GM18498 (cell line): ENCODE measurements around the gene FLT1.

Experiments used
- ATAC-seq: cut with Tn5 transposase; IDR thresholded peaks from one replicate; pipeline ENCODE4 v1.9.1; 2021; ENCODE audit warnings: mild to moderate bottlenecking, moderate library complexity; ENCODE audit not compliant: unreplicated experiment

FLT1 gene

DNA sequence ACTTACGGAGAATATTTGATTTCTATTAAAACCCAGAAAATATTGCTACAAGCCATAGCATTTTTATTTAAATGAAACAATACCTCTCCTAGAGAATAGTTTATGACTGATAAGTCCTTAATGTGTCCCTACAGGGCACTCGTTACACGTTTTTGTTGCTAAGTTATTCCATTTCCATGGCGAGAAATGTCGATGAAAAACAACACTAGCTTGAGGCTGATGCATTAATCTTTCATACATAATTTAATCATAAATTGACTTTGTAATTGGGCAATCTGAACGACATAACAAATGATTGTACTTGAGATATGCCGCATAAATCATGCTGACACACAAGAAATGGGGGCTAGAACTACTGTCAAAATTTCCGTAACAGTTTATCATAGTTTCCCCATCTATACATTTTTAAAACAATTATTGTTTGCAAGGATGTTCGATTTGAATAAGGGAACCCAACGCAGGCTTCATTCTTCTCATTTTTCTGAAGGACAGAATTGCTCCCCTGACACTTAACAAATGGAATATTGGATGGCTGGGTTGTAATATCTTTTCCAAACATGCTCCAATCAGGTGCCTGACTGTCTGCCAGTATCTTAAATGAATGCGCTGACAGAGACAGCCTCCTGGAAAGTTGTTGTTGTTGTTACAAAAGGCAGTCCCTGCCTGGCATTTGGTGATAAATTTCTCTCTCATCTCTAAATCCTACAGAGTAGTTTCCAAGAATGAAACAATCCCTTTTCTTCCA lies 61.9 kb downstream of the FLT1 start:
- no peak for ATAC-seq

DNA sequence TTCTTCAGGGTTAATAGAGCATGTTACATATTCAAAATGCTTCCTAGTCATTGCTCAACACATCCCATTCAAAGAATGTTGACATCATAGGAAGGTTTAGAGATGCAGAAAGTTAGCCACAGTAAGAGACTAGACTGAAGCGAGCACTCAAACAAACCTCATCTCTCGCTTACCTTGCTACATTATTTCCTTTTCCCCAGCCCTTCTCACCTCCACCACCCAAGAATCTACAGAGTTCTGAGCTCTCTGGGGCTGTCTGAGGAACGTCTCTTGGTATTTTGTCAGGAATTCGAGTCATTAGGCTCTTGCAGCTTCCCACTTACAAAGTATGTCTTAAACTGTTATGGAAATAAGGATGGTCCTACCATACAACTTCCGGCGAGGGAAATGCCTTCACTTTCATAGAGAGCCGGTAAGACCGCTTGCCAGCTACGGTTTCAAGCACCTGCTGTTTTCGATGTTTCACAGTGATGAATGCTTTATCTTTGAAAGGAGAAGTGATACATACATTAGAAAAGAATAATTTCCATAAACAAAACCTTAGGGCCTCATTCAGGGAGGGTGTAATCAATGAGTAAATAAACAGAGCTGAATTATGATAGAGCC lies 65.1 kb downstream of the FLT1 start:
- ATAC-seq: peak; percentile 96

DNA sequence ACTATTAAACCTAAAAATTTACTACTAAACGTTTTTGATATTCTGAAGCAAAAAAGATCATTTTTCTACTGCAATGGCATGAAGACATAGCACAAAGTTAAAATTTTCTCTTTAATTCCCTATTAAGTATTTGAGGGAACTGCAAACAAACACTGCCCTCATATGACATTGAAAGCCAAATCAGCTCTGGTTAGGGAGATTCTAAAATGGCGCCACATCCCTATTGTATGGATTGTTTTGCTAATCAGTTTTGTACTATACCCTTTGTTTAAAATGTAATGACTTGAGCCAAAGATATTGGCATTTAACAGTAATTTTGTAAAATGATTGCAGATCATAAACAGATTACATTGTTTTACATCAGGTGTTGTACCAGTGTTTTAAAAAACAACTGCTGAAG lies 65.8 kb downstream of the FLT1 start:
- no peak for ATAC-seq

DNA sequence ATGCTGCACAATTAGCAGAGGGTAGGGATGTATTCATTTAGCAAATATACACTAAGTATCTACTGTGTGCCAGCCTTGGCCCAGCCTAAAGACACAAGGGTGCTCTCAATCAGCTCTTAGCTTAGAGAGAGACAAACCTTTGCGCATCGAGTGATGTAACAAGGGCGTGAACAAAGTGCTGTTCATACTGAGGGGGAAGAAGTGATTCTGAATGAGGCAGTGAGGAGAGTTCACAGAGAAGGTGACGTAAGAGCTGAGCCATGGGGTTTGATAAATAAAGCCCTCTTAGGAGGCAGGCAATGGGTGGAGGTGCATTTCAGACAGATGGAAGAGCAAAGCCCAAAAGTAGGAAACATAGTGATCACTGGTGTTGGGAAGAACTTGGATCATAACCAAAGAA lies 68.5 kb downstream of the FLT1 start:
- ATAC-seq: no peak

DNA sequence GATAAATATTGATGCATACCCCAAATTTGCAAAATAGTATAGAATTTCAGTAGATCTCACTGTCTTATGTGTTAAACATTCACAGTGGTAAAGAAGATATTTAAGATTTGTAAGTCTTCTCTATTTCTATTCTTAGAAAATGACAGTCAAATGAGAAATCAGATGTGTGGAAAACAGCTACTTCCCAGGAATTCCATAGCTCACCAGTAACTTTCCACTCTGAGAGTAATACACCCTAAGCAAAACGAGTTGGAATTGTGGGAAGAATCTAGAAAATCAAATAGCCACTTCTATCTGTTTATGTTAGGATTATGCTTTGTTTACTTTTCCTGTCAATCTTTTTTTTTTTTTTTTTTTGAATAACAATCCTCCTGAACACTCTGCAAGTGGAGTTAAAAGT lies 69.1 kb downstream of the FLT1 start:
- ATAC-seq: no peak

DNA sequence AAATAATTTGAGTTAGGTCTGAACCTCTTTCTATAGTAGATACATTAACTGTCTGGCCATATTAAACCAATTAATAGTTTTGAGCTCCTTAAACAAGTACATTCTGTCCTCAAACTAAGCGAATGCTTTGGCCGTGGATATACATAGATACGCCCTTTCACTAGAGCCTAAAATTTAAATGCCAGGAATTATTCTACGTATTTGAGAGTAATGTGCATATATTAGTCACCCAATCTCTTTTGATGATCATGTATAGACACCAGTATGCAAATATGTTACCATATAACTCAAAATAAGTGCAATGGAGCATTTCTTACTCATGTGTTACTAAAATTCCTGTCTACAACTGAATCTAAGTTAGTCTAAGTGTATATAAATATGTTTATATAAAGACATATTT lies 70.4 kb downstream of the FLT1 start:
- ATAC-seq: no peak

DNA sequence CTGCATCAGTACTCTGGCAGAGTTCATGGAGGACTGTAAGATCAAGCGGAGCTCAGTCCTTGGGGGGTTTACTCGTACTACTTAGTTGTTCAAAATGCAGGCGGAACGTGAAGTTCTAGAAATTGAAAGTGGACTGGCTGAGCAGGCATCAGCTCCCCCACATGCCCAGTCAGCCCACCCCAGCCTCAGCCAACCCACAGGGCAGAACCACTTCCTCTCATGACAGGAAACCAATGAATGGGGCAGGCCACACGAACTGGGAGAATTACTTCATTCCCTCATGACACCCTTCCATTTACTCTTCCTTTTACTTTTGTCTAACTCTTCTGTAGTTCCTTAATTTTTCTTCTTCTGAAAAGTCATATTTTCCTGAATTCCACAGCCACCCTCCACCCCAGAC lies 71.9 kb downstream of the FLT1 start:
- ATAC-seq: peak; percentile 96

DNA sequence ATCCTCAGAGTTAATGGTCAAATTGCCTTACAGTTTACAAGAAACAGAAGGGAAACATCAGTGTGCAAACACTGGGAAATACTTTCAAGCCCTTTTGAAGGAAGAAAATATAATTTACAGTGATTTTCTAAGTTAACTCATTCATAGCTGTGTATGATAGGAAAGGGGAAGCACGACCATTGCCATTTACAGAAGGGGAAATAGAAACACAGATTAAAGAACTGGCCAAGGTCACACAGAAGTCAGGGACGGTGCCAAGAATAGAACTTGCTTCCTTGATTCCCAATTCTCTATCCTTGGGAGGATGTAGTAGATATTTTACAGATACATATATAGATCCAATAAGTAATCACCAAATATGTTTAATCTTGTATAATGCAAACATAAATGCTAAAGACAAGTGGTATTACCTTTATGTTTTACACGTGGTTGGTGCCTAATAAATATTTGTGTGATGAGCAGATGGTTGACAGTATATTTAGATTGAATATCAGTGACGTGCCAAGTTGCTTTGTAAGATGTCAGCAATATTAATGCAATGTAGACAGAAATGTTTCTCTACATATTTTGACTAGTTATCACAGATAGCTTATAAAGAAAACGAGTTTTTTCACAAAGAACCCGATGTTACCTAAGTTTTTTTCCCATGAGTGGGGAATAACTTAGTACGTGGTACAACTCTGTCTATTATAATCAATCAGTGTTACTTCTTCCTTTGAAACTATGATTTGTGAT lies 73.1 kb downstream of the FLT1 start:
- no peak for ATAC-seq

DNA sequence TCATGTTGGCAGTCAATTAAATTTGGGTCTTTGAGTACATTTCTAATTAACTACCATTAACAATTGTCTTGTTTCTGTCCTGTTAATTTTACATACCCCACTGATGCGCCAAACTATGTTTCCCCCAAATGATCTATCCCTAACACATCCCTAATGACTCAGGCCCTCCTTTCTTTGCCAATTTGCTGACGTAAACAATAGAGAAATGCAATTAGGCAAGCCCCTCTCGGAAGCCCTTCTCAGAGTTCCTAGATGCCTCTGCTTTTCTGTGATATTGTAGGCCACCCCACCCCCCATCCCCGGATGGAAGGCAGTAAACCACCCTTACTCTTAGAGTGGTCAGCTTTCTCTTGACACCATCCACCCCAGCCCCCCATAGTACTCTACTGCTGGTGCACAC lies 74.2 kb downstream of the FLT1 start:
- ATAC-seq: no peak

DNA sequence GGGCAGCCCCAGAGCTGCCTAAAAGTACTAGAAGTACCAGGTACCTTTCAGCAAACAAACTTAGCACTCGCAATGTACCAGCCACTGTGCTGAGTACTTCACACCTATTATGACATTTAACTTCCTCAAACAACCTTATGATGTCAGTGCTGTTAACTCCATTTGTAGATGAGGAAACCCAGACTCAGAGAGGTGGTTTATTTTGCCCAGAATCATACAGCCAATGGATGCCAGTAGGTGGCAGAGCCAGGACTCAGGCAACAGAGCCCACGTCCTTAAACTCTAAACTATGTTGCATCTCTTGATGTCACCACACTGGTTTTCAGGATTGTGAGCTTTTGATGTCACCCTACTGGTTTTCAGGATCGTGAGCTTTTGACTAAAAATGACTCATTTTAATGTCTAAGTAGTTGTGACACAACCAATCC lies 78.9 kb downstream of the FLT1 start:
- no peak for ATAC-seq

DNA sequence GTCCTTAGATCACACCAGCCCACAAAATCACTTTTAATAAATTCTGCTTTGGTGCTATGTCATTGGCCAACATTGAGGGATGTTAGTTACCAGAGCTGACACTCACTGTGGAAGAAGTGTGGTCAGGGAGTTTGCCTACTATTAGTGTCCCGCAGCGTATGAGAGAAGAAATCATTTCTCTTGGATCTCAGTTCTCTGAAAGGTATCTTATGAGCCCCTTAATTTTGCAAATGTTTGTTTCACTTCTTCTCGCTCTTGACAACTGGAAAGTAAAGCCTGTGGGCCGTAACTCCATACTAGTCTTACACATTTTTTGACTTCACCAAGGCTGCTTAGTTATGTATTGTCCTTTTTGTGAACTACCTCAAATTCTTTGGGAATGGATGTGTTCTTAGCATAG lies 80.9 kb downstream of the FLT1 start:
- no peak for ATAC-seq

DNA sequence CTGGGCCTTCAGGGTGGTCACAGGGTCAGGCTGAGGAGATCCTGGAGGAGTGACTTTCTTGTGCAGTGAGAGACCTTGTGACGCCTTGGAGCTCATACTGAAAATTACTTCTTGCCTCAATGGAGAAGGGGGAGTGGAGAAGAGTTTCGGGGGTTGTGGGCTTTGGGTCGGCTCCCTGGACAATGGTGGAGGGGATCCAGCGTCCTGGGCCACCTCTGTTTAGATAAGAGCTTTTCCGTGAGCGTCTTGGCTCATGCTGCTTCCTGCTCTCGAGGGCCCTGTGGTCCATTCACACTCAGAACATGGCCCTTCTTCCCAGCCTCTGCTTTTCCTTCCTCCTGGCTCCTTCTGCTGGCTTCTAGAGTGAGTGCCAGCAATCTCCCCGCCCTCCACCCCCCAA lies 81.9 kb downstream of the FLT1 start:
- ATAC-seq: no peak

DNA sequence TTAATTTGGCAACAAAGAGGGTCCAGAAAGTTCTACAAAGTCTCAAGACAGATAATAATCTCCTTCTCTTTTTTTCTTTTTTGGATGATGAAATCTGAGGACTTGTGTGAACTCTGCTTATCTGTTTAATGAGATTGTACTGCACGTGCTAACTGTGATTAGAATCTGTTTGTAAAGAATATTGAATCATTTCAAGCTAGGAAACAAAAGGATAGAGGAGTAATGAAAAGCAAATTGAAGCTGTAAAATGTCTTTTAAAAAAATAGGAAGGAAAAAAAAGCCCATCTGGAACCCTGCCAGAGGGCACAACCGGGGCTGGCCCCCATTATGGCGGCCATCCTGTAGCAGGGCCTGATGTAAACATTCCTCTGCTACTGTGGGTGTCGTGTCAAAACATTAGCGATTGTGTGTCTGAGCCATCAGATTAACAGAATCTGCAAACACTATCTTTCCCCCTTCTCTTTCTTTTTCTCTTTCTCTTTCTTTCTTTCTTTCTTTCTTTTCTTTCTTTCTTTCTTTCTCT lies 83.0 kb downstream of the FLT1 start:
- ATAC-seq: no peak

DNA sequence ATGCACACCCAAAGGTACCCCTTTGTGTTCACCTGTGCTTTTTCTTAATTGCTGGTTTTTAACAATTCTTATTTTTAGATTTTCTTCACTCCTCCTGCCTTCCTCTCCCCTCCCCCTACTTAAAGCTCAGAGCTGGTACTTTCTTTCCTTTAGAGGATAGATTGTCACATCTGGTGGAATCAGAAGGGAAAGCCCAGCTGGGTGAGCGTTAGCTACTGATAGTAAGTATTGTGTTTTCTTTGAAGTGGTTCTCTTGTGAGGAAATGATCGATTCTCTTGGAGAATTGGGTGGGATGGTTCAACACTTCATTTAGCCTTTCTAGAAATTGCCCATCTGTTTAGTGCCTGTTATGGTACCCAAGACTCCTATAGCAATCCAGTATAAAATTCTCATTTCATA lies 84.8 kb downstream of the FLT1 start:
- ATAC-seq: no peak

DNA sequence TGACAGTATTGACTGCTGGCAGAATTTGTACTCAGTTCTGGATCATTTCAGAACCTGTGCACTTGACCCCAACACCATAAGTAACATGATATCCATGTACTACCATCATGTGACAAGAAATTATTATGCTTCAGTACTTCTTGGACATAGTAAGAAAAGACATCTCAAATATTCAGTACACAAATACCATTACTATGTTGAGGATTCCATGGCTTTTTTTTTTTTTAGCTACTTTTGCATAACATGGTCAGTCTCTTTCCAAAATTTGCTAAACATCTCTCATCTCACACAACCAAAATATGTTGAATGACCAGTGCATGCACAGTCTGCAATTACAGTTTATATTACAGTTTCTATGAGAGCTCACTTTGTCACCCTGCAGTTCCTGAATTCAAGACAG lies 85.3 kb downstream of the FLT1 start:
- ATAC-seq: no peak

DNA sequence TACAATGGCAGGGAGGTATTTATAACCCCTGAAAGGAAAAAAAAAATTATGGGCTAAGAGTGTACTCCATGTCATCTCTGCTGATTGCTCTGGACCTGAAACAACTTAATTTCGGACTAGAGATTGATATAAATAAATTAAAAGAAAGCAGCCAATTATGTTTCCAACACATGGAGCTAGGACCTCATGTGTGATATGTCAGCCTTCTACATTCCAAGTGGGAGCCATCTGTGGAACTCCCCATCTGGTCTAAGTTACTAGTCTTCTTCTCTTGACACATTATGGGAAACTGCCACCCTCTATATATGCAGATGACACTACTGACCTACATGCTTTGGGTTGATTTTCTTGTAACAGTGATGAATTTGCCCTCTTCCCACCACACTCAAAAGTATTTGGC lies 86.1 kb downstream of the FLT1 start:
- no peak for ATAC-seq

DNA sequence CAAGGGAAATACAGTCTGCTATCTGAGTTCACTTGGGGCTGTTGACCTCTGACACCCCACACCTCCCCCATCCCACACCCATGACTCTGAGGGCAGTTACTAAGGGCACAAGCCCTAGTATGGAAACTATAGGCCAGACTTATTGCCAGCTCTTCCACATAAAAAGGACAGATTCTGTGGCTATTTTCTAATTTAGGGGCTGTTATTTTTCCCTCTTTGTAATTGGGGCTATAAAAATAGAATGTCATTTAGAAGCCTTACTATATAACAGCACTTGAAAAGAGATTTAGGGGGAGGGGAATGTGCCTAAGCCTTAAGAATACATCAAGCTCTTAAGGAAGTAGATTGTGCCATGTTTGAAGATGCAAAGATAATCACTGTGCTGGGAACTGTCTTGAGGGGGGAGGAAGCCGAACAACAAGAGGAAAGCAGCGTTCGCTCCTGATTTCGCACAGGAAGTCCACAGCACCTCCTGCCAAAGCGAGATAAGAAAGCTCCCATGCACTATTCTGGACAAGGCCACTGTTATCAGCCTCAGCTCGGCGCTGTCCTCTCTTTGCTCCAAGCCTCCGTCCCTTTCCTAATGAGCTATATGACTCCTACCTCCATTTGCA lies 86.6 kb downstream of the FLT1 start:
- no peak for ATAC-seq

DNA sequence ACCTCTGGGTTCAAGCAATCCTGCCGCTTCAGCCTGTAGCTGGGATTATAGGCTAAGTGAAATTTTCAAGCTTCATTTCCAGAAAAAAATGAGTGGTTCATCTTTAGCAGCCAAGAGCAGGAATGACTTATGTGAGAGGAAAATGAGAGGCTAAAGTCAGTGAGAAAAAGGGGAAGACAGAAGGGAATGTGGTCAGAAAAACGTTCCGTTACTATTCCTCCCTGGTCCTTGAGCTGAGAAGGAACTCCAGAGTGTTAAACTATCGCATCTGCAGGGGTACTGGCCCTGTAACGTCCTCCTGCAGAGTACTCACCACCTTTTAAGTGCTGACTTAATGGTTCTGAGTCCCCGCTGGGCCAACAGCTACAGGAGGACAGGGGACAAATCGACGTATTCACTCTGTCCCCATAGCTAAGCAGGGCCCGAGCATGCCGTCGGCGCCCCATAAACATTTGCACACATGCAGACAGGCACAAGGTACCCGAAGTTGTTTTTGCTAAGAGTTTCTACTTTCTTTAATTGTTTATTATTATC lies 88.1 kb downstream of the FLT1 start:
- no peak for ATAC-seq

DNA sequence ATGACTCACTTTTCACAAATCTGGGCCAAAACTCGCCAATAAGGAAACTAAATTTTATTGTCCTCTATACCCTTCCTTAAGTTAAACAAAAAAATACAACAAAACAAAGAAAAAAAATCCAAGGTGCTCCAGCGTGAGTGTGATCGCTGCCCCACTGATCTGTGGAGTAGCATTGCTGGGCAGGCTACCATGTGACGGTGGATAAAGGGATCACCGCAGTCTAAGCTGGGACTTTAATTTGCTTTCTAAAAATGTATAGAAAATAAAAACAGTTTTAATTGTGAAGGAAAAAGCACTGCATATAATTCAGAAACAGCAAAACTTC lies 92.9 kb downstream of the FLT1 start:
- ATAC-seq: no peak

DNA sequence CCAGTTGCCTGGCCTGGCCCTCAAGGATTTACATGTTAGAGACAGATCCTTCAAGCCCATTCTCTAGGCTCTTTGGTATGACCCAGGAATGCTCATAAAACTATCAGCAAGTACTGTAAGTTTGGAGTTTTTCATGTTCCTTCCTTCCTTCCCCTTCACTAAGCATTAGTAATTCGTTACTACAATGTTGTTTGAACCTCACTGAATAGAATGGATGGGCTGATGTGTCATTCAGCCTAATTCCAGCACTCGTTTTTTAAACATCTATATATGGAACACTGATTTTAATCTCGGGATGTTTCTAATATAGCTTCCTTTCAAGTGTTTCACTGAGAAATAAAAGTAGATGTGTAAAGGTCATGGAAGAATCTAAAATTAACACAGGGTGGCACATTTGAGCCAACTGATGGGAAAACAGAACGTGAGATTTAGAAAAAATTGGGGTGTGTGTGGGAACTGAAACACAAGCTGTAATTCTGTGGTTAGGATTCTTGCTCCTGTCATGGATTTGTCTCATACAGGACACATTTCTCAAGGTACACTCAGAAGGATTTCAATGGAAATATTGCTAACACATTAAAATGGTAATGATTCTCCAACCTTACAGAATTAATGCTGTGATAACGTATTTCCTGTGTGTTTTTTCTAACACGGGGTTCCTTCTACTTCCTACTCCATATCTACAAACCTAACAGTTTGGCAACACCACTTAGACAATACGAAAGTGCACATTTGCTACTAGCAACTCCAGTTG lies 93.4 kb downstream of the FLT1 start:
- ATAC-seq: peak; percentile 63

DNA sequence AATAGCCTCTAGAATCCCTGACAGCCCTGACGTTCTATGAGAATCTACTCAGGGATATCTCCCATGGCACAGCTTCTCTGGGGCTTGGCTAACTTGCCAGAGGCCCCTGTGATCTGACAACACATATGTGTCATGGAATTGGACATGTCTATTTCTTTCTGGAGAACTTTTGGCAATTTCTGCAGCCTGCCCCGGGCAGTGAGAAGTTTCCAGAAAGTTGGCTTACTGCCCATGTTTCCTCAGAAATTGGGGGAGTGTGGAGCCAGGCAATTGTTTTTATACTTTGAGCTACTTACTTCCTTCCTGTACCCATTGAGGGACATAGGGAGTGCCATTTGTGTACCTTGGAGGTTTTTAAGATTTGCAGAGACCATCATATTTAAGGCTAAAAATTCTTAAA lies 98.9 kb downstream of the FLT1 start:
- no peak for ATAC-seq
